Measurements from ENCODE around the gene CNKSR3. TPM values are rescaled to one million over a fixed set of nuclear protein-coding genes. Genes with fewer than 3 reads are reported as not detected.

The CNKSR3 gene
- total and polyA plus RNA-seq, 2 experiments from 2014 or later: 1.9 to 5.7 TPM

- Mint-ChIP-seq H3K9me3 (no peaks in the 10 kb centered on the region), H3K27ac (no peak overlapping the region), H3K4me3 (no peak overlapping the region), H3K36me3 (ENCODE audit: low read depth) (no peaks in the 10 kb centered on the region), H3K4me1 (peaks cover 4% of the 10 kb centered on the region; the same call in 2 of the 3 replicates), H3K27me3 (ENCODE audit: insufficient read depth, low read depth, poor library complexity) (peaks cover 3% of the 10 kb centered on the region)
- TF ChIP-seq EZH2phosphoT487 (IDR thresholded peaks at IDR 0.05; ENCODE audit: unreplicated experiment) (no peak), EZH2 (IDR thresholded peaks at IDR 0.05; ENCODE audit: low read depth, unreplicated experiment) (no peak), ETS1 (IDR thresholded peaks at IDR 0.05) (no peak), POLR2AphosphoS5 (IDR thresholded peaks at IDR 0.05; ENCODE audit: low read depth) (no peak), NANOG (IDR thresholded peaks at IDR 0.05; ENCODE audit: borderline replicate concordance) (no peak), CTCF (conservative IDR thresholded peaks at IDR 0.05; ENCODE audit: low read depth in 2 of 2) (no peak), STAT1 (IDR thresholded peaks at IDR 0.05; ENCODE audit: unreplicated experiment) (no peak), ZNF331 (CRISPR knock-in tag; IDR thresholded peaks at IDR 0.05; ENCODE audit: low read depth) (no peak), CREB1 (CRISPR knock-in tag; IDR thresholded peaks at IDR 0.05; ENCODE audit: low read depth) (no peak), JUNB (IDR thresholded peaks at IDR 0.05; ENCODE audit: unreplicated experiment) (no peak), ZNF114 (CRISPR knock-in tag; IDR thresholded peaks at IDR 0.05) (no peak), ZNF462 (CRISPR knock-in tag; IDR thresholded peaks at IDR 0.05) (no peak), REST (IDR thresholded peaks at IDR 0.05; ENCODE audit: unreplicated experiment) (no peak)
- H2AFZ ChIP-seq: no peak overlapping the region
- no peaks in the 10 kb centered on the region for H3K27me3 ChIP-seq (ENCODE audit: insufficient read depth)
- no peaks in the 10 kb centered on the region for H3K79me2 ChIP-seq (replicated peaks; ENCODE audit: insufficient read depth)
- no peak overlapping the region for H3K4me2 ChIP-seq
- no peak overlapping the region for H3K27ac ChIP-seq (ENCODE audit: low read depth)
- H3K9me2 ChIP-seq (ENCODE audit: insufficient read depth): 0 out of 2 replicates have a peak, but pooled peaks cover 3% of the 10 kb centered on the region
- H4K20me1 ChIP-seq (replicated peaks; ENCODE audit: insufficient read depth): no peaks in the 10 kb centered on the region
- ATAC-seq (no peak), DNase-seq (ENCODE audit: low spot score) (no peak)
- H3K4me3 ChIP-seq: no peak overlapping the region
- H3K36me3 ChIP-seq (ENCODE audit: insufficient read depth): no peaks in the 10 kb centered on the region
- no peaks in the 10 kb centered on the region for H3K4me1 ChIP-seq (ENCODE audit: insufficient read depth)
- no peaks in the 10 kb centered on the region for H3F3A ChIP-seq (replicated peaks; ENCODE audit: low read depth)
Observed at GRCh38 chr6:154485815-154486214, 24.7 kb downstream of the CNKSR3 start.

Data from GM23338 (cell line).